HG02973 (cell line): ENCODE measurements around the gene SOX1.

Experiments used
- ATAC-seq: cut with Tn5 transposase; IDR thresholded peaks from one replicate; pipeline ENCODE4 v1.9.1; 2021; ENCODE audit warnings: moderate library complexity; ENCODE audit not compliant: unreplicated experiment

SOX1 gene

GRCh38 chr13:112071723-112072533 lies 5.0 kb downstream of the SOX1 start:
- ATAC-seq, result no peak

DNA sequence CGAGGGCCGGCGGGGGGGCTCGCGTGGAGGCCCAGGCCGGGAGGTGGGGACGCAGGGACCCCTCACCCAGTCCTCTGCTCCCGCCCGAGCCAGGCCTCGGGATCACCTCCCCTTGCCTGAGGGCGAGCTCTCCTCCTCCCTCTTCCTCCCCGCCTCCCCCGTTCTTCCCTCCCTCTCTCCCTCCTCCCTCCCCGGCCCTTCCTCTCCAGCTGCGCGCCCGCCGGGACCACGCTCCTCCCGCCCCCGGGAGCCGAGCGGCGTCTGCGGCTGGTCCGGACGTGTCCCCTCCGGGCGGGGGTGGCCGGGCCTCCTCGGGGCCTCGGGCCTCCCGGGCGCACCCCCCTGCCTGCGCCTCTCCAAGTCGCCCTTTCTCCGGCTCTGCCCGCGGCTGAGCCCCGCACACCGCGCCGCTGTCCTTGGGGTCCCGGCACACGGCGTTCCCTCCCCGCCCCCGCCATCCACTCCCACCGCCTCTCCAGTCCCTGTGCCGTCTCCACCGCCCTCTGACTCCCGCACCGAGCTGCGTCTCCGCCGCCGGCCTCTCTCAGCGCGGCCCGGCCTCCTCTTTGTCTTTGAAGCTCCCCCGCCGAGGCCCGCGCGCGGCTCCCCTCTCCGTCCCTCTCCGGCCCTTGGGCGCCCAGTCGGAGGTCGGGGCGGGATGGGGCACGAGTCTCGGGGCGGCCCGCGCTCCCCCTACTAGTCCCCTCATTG lies 5.7 kb downstream of the SOX1 start:
- no peak for ATAC-seq

- no peak for ATAC-seq
Measured at GRCh38 chr13:112073245-112074138, 6.5 kb downstream of the SOX1 start.

DNA sequence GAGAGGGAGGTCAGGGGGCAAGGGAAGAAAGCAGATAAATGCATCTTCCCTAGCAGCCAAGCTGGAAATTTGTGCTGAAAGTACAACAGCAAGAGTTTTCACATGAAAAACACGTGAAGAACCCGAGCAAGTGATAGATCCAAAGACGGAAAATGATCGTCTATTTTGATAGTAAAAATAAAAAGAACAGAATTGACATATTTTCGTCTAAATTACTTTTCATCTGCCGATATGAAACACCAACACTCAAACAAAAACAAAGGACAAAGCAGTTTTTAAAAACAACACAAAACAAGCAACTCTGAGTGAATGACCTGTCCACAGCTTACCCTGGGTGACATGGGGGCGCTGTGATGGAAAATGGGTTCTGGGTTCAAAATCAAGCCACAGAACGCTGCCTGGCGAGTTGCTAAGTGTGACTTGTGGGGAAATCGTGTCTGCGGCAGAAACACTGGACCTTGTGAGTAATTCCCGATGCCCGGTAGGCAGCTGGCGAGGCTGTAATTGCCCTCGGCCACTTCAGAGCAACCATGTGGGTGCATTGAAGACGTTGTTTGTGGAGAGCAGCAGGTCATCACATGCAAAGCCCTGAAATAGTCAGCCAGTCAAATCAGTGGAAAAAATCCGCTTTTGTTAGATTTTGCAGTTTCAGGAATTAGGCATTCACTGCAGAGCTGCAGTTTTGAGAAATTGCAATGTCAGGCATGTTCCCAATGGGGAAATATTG lies 7.4 kb downstream of the SOX1 start:
- no peak for ATAC-seq

DNA sequence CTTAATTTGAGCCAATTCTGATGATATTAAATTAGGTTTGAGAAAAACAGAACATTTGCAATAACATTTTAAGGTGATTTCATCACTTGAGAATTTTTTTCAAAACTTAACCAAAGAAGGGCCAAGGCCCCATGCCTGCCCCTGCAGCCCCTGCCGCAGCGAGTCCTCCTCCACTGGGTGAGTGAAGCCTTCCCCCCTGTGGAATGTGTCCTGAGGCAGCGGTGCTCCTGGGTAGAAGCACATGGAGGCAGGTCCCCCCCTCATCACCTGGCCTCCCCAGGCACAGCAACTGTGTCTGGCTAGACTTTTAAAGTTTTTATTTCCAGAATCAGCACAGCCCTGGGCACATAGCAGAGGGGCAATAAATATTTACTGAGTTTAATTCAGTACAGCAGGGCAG lies 10.8 kb downstream of the SOX1 start:
- ATAC-seq, result no peak

- ATAC-seq, result no peak
Measured at GRCh38 chr13:112078216-112078615, 11.3 kb downstream of the SOX1 start.

- ATAC-seq, result no peak
Measured at GRCh38 chr13:112078879-112079531, 12.1 kb downstream of the SOX1 start.

- ATAC-seq, result no peak
Measured at GRCh38 chr13:112079696-112080095, 12.7 kb downstream of the SOX1 start.

DNA sequence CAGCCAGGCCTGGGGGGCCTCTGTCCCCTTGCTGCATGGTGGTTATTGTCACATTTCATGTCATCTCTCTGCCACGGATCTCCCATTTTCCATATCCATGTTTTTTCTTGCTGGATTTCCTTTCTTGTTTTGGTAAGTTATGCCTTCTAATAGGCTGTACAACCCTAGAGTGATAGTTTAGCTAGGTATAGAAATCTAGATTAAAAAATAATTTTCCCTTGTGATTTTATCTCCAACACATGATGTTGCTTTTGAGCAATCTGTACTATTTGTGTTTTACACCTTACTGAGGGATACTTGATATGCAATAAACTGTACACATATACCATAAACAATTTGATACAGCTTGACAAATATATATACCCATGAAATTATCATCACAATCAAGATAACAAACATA lies 17.0 kb downstream of the SOX1 start:
- no peak for ATAC-seq

DNA sequence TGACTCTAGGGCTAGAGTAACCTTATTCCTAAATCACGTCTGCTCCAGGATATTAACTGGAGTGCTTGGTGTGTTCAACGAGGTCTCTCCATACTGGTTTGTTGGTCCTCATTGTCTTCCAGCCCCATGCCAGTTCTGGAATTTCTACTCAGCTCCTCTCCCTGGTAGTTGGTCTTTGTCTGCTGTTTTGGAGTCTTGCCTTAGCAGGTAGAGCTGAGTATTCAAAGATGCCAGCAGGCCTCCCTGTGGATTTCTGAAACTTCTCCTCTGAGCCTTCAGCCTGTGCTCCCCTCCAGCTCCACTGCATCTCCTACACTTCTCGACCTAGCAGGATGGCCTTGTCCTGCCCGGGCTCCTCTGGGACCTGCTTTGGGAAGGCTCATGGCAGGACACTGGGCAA lies 25.5 kb downstream of the SOX1 start:
- ATAC-seq, result no peak

DNA sequence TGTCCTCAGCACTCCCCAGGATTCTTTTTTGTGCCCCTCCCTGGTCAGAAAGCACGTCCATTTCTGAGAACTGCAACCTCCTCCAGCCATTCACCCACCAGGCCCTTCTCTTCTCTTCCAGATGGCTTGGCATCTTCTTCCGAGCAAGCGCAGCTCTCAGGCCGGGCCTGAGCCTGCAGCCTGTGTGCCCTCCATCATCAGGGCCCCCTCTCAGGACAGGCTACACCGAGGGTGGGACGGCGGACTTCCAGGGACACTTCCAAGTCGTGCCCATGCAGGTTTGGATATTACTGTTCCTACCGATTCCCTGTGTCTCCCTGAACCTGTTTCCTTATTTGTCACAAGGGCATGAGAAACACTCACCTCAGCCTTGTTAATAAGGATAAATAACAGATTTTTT lies 28.4 kb downstream of the SOX1 start:
- no peak for ATAC-seq

DNA sequence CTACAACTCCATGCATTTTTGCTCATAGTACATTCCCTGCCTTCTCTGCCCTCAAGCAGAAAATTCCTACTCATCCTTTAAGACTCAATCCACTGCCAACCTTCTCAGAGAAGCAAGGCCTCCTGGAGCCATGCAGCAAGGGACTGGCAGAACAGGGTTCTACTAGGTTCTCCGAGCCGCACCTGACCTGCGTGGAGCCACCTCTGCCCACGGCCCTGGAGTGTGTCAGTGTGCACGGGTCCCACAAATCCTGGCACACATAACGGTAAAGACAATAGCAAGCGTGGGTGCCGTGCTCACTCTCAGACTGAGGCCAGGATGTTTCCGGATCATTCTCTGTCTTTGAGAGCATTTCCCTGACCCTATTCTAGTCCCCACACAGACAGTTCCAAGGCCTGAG lies 30.0 kb downstream of the SOX1 start:
- no peak for ATAC-seq

DNA sequence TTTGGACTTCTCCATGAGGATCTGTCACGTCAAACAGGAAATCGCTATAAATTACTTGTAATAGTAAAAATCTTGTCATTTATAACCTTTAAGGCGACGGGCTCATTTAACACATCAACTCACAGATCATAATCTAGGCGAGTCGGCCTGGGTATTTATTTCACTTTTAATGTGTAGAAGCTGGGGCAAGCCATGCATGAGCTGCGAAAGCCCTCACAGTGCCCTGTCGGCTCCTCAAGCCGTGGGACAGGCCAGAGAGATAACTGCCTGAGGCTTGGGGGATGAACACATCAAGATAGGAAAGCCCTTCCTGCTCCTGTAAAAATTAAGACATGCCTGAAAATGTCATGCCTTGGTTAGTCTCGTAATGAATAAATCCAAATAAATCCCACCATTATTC lies 30.8 kb downstream of the SOX1 start:
- no peak for ATAC-seq

DNA sequence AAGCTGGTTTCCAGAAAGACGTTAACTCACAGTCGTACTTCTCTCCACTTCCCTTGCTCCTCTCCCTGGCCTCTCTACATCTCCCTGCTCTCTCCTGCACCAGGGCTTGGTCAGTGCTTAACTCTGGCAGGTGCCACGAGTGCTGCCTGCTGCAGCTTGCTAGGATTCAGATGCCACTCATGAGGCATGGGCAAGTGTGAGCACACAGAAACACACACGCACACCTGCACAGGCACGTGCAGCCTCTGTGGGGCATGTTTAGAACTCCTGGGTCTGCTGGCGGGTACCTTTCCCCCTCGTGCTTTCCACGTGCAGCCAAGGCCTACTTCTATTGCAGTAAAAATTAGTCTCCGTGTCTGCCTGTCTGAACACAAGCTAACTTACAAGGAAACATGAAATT lies 31.8 kb downstream of the SOX1 start:
- ATAC-seq, result no peak

DNA sequence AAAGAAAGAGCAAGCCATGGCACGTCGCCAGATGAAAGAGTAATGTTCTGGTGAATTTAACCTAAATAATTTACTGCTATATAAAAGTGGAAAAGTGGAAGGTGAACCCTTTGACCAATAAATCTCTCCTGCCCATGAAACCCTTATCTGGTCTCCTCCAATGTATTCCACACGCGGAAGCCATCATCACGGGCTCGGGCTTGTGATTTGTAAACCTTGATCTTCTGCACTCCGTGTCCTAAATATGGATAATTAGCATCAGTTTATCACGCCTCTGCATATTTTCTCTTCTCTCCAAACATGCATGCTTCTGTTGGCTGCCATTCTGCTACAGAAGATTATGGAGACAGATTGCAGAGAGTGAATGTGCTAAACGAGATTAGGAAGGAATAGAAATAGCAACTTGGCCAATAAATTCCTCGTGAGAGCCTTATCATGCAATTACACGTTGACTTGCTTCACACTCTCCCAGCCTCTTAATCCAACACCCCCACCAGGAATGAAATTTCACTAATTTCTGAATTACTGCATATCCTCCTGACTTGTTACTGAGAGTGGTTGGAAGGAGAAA lies 34.5 kb downstream of the SOX1 start:
- no peak for ATAC-seq

- no peak for ATAC-seq
Measured at GRCh38 chr13:112102243-112102642, 35.3 kb downstream of the SOX1 start.

DNA sequence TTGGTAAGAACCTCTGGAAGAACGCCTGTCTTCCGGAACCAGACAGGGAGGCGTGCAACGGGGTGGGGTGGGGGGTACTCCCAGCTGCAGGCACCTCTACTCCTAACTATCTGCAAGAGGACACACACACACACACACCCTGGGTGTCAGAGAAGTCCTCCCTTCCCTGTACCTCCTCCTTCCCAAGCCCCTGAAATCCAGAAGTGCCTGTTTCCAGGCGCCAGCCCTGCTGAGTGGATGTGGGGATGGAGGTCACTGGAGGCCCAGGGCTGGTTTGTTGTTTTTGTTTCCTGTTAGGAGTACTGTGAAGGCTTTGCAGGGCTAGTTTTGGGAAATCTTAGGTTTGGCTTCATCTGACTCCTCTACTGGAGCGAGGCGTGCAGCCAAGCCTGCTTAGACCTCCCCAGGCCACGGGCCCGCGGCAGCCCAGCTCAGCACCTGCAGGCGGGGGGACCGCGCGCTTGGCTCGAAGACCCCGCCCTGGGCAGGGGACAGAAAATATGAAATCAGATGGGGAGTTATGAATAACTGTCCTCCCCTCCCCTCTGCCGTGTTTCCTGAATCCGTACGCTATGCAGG lies 36.4 kb downstream of the SOX1 start:
- ATAC-seq, result no peak

DNA sequence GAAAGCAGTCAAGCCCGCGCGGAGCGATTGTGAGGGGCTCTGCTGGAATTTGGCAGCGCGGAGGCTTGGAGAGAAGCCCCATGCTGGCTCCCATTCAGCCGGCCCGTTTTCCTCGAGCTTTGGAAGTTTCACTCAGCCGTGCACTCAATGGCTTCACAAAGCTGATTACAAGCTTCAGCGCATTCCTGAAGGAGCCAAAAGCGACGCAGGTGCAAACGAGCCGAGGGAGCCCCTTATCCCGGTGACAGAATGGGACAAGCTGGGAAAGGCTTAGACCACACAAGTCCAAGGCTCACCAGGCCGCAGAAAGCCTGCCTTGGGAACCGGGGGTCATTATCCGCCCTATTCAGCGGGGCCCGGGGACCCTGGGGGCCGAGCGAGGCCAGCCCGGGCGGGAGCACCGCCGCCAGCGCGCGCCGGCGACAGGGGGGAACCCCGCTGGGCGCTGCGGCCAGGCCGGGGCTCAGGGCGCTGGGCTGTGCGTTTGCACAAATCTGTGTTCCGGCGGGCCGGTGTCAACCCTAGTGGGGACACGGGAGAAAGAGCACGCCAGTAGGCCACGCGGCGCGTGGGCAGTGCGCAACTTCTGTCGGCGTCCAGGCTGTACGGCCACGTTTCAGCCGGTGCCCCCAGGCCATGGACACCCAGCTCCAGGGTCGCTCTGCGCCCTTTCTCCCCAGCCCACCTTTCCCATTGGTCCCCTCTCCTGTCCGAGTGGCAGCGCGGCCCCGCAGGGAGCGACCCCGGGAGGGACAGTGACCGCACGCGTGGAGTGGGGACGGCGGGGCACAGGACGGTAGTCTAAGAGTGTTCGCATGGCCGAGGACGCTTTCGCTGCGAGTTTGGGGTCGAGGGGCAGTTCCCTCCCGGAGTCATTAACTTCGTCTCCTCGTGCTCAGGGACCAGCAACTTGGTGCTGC lies 37.3 kb downstream of the SOX1 start:
- no peak for ATAC-seq

- ATAC-seq, result no peak
Measured at GRCh38 chr13:112104881-112105234, 37.9 kb downstream of the SOX1 start.
